PC-9 (cell line): ENCODE data around the gene DEFB114. TPM values are rescaled to one million over a fixed set of nuclear protein-coding genes. Genes with fewer than 3 reads are reported as not detected.

Experiments used
- BruUV-seq: library from RNA; stranded (reverse); fragments of 400-500 nt; replicated peaks from 2 replicates; lab custom pipeline; 2021; lab: Mats Ljungman, UMichigan
- CTCF ChIA-PET: fragments of 300-600 bp; sonication (Branson Sonifier 250); formaldehyde crosslinking; loops from one replicate; lab custom pipeline; 2022; ENCODE audit warnings: antibody characterized with exemption; lab: Charles Lee
- POLR2A ChIA-PET: fragments of 300-600 bp; sonication (Branson Sonifier 250); formaldehyde crosslinking; loops from one replicate; lab custom pipeline; 2022; ENCODE audit warnings: antibody characterized with exemption; ENCODE audit not compliant: unreplicated experiment; lab: Charles Lee
- DNase-seq, 2 experiments: peaks; one replicate each; pipeline versions ENCODE4 v3.0.0 to v3.0.0-alpha.2; 2015 to 2022; ENCODE audit warnings: mixed read lengths in 1 of 2
- H2AFZ ChIP-seq: fragments of 200-600 bp; sonication (generic); 2 replicates; pipeline ENCODE4 v1.8.1; 2017; ENCODE audit warnings: antibody characterized with exemption
- H3F3A ChIP-seq: fragments of 200-600 bp; sonication (generic); 2 replicates; pipeline ENCODE4 v1.8.1; 2017; ENCODE audit warnings: antibody characterized with exemption, mild to moderate bottlenecking, low read depth; ENCODE audit not compliant: insufficient read depth
- H3K27ac ChIP-seq: fragments of 200-600 bp; sonication (generic); 2 replicates; pipeline ENCODE4 v1.6.1; 2016; ENCODE audit warnings: mixed run types
- H3K27me3 ChIP-seq: fragments of 200-600 bp; sonication (generic); 2 replicates; pipeline ENCODE4 v1.6.1; 2016; ENCODE audit warnings: low read depth, mixed run types; ENCODE audit not compliant: insufficient read depth
- H3K36me3 ChIP-seq: fragments of 200-600 bp; sonication (generic); 2 replicates; pipeline ENCODE4 v1.6.1; 2016; ENCODE audit warnings: low read depth, mixed run types
- H3K4me1 ChIP-seq: fragments of 200-600 bp; sonication (generic); replicated peaks from 2 replicates; pipeline ENCODE4 v1.6.1; 2016; ENCODE audit warnings: mixed run types; ENCODE audit not compliant: insufficient read depth
- H3K4me2 ChIP-seq: fragments of 200-600 bp; sonication (generic); 2 replicates; pipeline ENCODE4 v1.6.1; 2017; ENCODE audit warnings: mixed run types
- H3K4me3 ChIP-seq: fragments of 200-600 bp; sonication (generic); 2 replicates; pipeline ENCODE4 v1.6.1; 2016; ENCODE audit warnings: mixed run types
- H3K79me2 ChIP-seq: fragments of 200-600 bp; sonication (generic); 2 replicates; pipeline ENCODE4 v1.6.1; 2017; ENCODE audit warnings: low read depth, mixed run types
- H3K9me2 ChIP-seq: fragments of 200-600 bp; sonication (generic); 2 replicates; pipeline ENCODE4 v1.8.1; 2017; ENCODE audit warnings: mild to moderate bottlenecking; ENCODE audit not compliant: insufficient read depth
- H3K9me3 ChIP-seq: fragments of 200-600 bp; sonication (generic); 2 replicates; pipeline ENCODE4 v1.8.1; 2016; ENCODE audit warnings: low read depth; ENCODE audit not compliant: insufficient read depth
- H4K20me1 ChIP-seq: fragments of 200-600 bp; sonication (generic); 2 replicates; pipeline ENCODE4 v1.8.1; 2017; ENCODE audit not compliant: insufficient read depth
- EZH2 ChIP-seq: fragments of 200-600 bp; sonication (generic); IDR thresholded peaks from 2 replicates; pipeline ENCODE4 v1.8.0; 2017; ENCODE audit warnings: antibody characterized with exemption, low read depth
- intact Hi-C: fragments of 100-400 bp; cut with micrococcal nuclease; formaldehyde crosslinking; loops from one replicate; pipeline ENCODE4 v1.10.0; 2022; ENCODE audit not compliant: unreplicated experiment
- total RNA-seq: library from RNA; stranded (reverse); gene quantifications from 2 replicates; pipeline ENCODE4 v1.2.3, GENCODE V29; 2021
- TF ChIP-seq, protein P1 (sequence below): fragments of 200-600 bp; sonication (generic); conservative IDR thresholded peaks from 2 replicates; pipeline ENCODE4 v1.6.1; 2017; ENCODE audit warnings: mixed run types, antibody characterized with exemption, mild to moderate bottlenecking, moderate library complexity

Gene DEFB114
- total RNA-seq, 1 experiment from 2014 or later, result not detected

DNA sequence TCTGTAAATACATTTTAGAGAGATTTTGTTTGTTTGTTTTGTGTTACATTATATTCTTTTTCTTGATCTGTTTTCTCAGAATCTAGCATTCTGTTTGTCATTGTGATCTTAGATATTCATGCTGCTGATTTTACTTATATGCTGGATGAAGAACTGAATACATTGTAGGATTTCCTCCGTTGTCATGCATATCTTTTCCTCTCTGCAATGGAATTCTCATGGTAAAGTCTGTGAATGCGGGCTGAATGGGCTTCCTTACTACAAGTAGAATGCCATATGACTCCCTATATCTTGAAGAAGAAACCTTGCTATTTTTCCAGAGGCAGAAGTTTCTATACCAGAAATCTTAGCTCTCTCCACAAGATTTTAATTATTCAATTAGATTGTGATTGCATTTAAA is 2.4 kb upstream of the DEFB114 start:
- no peaks in the 10 kb centered on the region for H4K20me1 ChIP-seq
- no peak for DNase-seq
- ChIA-PET POLR2A (no interaction called here), CTCF (no interaction called here)
- no peaks in the 10 kb centered on the region for H3F3A ChIP-seq
- no peaks in the 10 kb centered on the region for H3K36me3 ChIP-seq
- TF ChIP-seq, protein P1, sequence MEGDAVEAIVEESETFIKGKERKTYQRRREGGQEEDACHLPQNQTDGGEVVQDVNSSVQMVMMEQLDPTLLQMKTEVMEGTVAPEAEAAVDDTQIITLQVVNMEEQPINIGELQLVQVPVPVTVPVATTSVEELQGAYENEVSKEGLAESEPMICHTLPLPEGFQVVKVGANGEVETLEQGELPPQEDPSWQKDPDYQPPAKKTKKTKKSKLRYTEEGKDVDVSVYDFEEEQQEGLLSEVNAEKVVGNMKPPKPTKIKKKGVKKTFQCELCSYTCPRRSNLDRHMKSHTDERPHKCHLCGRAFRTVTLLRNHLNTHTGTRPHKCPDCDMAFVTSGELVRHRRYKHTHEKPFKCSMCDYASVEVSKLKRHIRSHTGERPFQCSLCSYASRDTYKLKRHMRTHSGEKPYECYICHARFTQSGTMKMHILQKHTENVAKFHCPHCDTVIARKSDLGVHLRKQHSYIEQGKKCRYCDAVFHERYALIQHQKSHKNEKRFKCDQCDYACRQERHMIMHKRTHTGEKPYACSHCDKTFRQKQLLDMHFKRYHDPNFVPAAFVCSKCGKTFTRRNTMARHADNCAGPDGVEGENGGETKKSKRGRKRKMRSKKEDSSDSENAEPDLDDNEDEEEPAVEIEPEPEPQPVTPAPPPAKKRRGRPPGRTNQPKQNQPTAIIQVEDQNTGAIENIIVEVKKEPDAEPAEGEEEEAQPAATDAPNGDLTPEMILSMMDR, result no peak
- TF ChIP-seq EZH2, result no peak
- H3K4me3 ChIP-seq, result no peak overlapping the region
- intact Hi-C loops, result no loop called here
- no peak overlapping the region for H2AFZ ChIP-seq
- BruUV-seq, result no TSS peak
- H3K4me1 ChIP-seq, result no peaks in the 10 kb centered on the region
- H3K9me3 ChIP-seq, result no peaks in the 10 kb centered on the region
- H3K27me3 ChIP-seq, result no peaks in the 10 kb centered on the region
- H3K27ac ChIP-seq, result no peak overlapping the region
- H3K79me2 ChIP-seq, result no peaks in the 10 kb centered on the region
- no peak overlapping the region for H3K4me2 ChIP-seq
- no peaks in the 10 kb centered on the region; the same call in 1 of the 2 replicates for H3K9me2 ChIP-seq

DNA sequence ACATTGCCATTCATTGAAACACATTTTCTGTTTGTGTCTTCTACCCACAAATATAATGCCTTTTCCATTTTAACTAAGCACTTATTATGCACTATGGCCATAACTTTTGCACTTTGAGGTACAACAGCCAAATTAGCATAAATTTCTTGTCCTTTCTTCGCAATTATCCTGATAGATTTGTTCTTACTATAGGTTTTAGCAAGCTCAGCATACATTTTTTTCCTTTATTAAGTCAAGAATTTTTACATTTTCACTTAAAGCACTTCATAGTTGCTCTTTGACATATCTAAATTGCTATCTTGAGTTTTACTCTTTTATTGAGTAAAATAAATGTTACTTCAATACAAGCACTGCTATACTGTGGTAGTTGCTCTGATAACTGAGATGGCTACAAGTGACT is 5.8 kb downstream of the DEFB114 start:
- intact Hi-C loops, result loop anchor here (1.0 kb wide), 1 partner anchor 40 kb away; no protein-coding TSS in a partner anchor
- no peak overlapping the region for H3K4me2 ChIP-seq
- no peaks in the 10 kb centered on the region for H3F3A ChIP-seq
- no TSS peak for BruUV-seq
- no peaks in the 10 kb centered on the region for H3K27me3 ChIP-seq
- H3K27ac ChIP-seq, result no peak overlapping the region
- POLR2A ChIA-PET, result no interaction called here
- H3K9me2 ChIP-seq, result no peaks in the 10 kb centered on the region; the same call in 1 of the 2 replicates
- no peak overlapping the region for H2AFZ ChIP-seq
- no peaks in the 10 kb centered on the region for H4K20me1 ChIP-seq
- no peaks in the 10 kb centered on the region for H3K36me3 ChIP-seq
- CTCF ChIA-PET, result no interaction called here
- no peak for DNase-seq
- no peaks in the 10 kb centered on the region for H3K9me3 ChIP-seq
- TF ChIP-seq, protein P1, result no peak
- TF ChIP-seq EZH2, result no peak
- H3K4me3 ChIP-seq, result no peak overlapping the region
- no peaks in the 10 kb centered on the region for H3K4me1 ChIP-seq
- H3K79me2 ChIP-seq, result no peaks in the 10 kb centered on the region

DNA sequence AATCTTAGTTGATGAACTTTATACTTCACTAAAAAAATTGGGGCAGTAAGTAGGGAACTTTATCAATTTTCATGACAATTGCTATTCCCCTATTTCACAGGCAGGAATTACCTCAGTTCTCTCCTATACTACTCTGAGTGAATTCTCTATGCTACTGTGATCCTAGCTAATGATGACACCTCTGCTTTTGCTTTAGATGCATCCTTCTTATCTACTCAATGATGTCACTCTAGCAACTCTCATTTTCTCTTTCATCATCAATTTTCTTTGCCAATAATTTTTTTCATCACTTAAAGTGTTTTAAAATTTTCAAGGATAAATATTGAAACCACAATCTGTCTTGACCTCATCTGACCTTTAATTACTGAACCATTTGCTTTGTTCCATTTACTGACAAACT is 8.1 kb downstream of the DEFB114 start:
- ChIA-PET POLR2A (interaction anchor here (0.5 kb wide), 1 partner anchor 351 kb away, joined by 3 read pairs; no protein-coding TSS in a partner anchor), CTCF (no interaction called here)
- Histone ChIP-seq H3K4me3 (no peak overlapping the region), H3K27me3 (no peaks in the 10 kb centered on the region), H2AFZ (no peak overlapping the region), H3K79me2 (no peaks in the 10 kb centered on the region), H3K9me3 (no peaks in the 10 kb centered on the region), H3F3A (no peaks in the 10 kb centered on the region), H3K4me2 (no peak overlapping the region), H3K9me2 (no peaks in the 10 kb centered on the region; the same call in 1 of the 2 replicates), H3K4me1 (no peaks in the 10 kb centered on the region), H3K36me3 (no peaks in the 10 kb centered on the region), H4K20me1 (no peaks in the 10 kb centered on the region), H3K27ac (no peak overlapping the region)
- no TSS peak for BruUV-seq
- TF ChIP-seq EZH2, result no peak
- TF ChIP-seq, protein P1, result no peak
- intact Hi-C loops, result no loop called here
- DNase-seq, result no peak
